Retinal pigment epithelial cell (primary cell): ENCODE data around the gene CLEC16A.

Source experiments
- DNase-seq: peaks from one replicate; pipeline ENCODE4 v3.0.0-alpha.2; 2010; ENCODE audit warnings: low read depth
- H3K4me3 ChIP-seq: 2 replicates; pipeline ENCODE4 v1.5.1; 2011; ENCODE audit warnings: mild to moderate bottlenecking, low read length, control low read depth, moderate library complexity
- TF ChIP-seq, protein P1 (sequence below): conservative IDR thresholded peaks from 2 replicates; pipeline ENCODE4 v1.5.1; 2011; ENCODE audit warnings: low read depth, low read length, control low read depth, inconsistent platforms

CLEC16A gene

DNA sequence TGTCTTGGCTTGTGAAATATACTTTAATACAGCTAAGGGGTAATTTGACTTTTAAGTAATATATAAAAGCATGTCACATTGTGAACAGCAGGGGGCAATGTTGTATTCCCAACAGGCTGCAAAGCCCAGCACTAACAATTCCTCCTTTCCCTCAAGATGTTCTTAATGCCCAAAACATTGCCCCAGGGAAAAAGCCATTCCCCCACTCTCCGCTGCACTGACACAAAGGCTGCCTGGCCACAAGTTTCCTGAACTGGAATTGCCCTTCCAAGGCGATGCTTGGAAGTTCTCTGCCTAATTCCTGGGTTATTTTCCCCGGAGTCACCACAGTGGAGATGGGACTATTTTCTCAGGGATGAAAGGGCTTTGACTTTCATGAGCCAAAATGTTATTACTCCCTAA, 27.2 kb downstream of the CLEC16A start:
- TF ChIP-seq, protein P1, sequence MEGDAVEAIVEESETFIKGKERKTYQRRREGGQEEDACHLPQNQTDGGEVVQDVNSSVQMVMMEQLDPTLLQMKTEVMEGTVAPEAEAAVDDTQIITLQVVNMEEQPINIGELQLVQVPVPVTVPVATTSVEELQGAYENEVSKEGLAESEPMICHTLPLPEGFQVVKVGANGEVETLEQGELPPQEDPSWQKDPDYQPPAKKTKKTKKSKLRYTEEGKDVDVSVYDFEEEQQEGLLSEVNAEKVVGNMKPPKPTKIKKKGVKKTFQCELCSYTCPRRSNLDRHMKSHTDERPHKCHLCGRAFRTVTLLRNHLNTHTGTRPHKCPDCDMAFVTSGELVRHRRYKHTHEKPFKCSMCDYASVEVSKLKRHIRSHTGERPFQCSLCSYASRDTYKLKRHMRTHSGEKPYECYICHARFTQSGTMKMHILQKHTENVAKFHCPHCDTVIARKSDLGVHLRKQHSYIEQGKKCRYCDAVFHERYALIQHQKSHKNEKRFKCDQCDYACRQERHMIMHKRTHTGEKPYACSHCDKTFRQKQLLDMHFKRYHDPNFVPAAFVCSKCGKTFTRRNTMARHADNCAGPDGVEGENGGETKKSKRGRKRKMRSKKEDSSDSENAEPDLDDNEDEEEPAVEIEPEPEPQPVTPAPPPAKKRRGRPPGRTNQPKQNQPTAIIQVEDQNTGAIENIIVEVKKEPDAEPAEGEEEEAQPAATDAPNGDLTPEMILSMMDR: peak; percentile 66
- no peak for DNase-seq
- H3K4me3 ChIP-seq: no peak overlapping the region

DNA sequence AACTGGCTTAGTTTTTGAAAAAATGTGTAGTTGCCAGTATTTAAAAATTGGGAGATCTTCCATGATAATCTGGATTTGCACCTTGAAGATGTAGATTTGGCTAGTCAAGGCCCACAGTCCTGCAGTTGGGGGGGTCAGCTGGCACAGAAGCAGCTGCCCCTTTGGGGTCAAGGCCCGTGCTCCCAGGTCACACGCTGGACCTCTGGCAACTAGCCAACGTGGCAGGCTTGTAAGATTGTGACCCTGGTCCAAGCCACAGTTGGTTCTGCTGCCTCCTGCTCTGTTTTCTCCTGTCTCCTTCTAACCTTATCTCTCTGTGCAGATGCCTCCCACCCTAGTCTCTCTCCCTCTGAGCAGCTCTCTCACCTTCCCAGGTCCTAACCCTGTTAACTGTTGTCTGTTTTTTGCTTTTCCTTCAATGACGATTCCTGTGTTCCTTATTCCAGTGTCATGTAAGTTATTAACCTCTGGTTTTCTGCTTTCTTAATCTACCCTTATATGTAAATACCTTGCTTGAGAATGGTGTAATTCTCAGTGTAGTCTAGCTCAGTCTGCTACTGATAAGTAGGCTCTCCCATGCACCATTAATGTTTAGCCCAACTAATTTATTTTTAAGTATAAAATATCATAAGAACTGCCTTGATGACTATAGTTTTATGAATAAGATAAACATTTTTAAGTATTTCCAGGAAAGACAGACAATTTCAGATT, 27.9 kb downstream of the CLEC16A start:
- H3K4me3 ChIP-seq: no peak overlapping the region
- DNase-seq: no peak

DNA sequence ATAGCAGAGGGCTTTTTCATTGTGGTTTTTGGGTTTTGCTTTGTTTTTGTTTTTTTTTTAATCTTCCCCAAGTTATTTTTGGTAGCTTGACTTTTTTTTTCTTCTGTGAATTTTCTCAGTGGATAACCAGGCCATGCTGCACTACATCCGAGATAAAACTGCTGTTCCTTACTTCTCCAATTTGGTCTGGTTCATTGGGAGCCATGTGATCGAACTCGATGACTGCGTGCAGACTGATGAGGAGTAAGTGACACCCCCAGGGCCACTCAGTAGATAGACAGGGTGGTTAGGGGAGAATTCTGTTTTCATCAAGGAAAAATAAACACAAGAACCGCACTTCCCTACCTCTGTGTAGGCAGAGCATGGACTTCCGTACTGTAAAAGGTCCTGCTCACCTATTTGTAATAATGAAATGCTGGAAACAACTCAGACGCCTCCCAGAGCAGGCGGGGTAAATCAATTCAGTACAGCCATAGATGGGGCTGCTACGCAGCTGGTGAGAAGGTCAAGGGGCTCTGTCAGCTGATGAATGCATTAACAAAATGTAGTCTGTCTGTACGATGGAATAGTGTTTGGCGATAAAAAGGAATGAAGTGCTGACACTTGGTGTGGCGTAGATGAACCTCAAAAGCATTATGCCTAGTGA, 28.6 kb downstream of the CLEC16A start:
- DNase-seq: no peak
- TF ChIP-seq, protein P1: no peak
- no peak overlapping the region for H3K4me3 ChIP-seq

More for the DNA sequence above, 27.9 kb downstream of the CLEC16A start:
- TF ChIP-seq, protein P1: no peak

DNA sequence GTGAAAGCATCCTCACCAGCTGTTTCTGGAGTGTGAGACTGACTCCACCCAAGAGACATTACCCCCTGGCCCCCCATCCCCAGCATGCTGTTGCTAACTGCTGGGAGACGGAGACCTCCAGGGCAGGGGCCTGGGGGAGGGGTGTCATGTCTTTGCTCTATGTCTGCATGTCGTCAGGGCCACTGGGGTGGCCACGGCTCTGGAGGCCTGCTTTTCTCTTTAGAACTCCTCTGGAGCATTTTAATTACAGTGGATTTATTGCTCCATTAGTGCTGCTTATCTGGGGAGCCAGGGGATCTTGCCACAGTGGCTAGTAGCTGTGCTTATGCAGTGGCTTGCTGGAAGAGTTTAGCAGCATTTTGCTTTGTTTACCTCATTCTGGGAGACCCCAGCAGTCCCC, 32.3 kb downstream of the CLEC16A start:
- DNase-seq: no peak
- TF ChIP-seq, protein P1: no peak
- H3K4me3 ChIP-seq: no peak overlapping the region

DNA sequence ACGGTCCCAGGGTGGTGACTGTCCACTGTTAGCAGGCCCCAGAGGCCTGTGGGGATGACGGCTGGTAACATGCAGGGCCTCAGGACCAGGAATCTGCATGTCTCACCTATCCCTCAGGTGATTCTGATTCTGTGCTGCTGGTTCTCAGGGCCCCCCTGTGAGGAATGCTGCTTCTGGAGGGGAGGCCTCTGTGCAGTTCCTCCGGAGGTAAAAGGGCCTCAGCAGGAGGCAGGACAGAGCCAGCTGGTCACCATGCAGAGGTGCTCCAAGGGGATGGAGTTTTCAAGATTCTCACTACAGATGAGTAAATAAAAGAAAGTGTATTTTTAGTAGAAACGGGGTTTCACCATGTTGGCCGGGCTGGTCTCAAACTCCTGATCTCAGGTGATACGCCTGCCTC, 33.8 kb downstream of the CLEC16A start:
- TF ChIP-seq, protein P1: no peak
- DNase-seq: no peak
- H3K4me3 ChIP-seq: no peak overlapping the region

DNA sequence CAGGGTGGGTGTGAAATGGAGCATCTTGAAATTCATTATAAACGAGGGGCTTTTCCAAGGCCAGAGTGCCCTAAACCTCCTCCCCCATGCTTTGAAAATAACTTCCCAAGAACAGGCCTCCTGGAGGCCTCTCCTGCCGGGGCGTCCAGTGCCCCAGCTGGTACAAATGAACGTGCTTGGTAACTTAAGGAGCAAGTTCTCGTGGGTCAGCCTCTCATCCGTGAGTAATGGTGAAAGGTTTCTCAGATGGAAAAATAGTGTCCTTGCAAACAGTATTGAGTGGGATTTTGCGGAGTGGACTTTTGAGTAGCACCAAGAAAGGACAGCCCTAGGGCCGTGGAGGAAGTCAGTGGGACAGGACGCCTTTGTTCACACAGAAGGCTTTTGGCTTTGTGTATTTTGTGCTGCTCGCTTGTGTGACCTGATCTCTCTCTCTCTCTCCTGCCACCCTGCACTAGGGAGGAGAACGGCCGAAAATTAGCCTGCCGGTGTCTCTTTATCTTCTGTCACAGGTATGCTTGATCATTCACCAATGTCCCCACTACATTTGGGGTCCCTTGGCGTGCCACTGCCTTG, 34.6 kb downstream of the CLEC16A start:
- DNase-seq: no peak
- no peak overlapping the region for H3K4me3 ChIP-seq
- TF ChIP-seq, protein P1: no peak
